HUES48 (cell line): Measurements from ENCODE around the gene ADGRV1.

ENCODE experiments used
- H3K27ac ChIP-seq: one replicate; pipeline ENCODE4 v1.7.0; 2013; ENCODE audit warnings: low read depth, low read length, inconsistent platforms
- H3K27me3 ChIP-seq: 2 replicates; pipeline ENCODE4 v1.6.1; 2013; ENCODE audit warnings: mild to moderate bottlenecking, low read length; ENCODE audit not compliant: control insufficient read depth, insufficient read depth
- H3K36me3 ChIP-seq: 2 replicates; pipeline ENCODE4 v1.6.1; 2013; ENCODE audit warnings: low read length; ENCODE audit not compliant: control insufficient read depth, insufficient read depth
- H3K4me1 ChIP-seq: 2 replicates; pipeline ENCODE4 v1.6.1; 2013; ENCODE audit warnings: mild to moderate bottlenecking, low read length; ENCODE audit not compliant: control insufficient read depth, insufficient read depth
- H3K4me3 ChIP-seq: 2 replicates; pipeline ENCODE4 v1.5.1; 2013; ENCODE audit warnings: mild to moderate bottlenecking, low read depth, low read length
- H3K9ac ChIP-seq: 2 replicates; pipeline ENCODE4 v1.6.1; 2013; ENCODE audit warnings: mild to moderate bottlenecking, low read depth, low read length, moderate library complexity
- H3K9me3 ChIP-seq: 2 replicates; pipeline ENCODE4 v1.6.1; 2013; ENCODE audit warnings: low read length; ENCODE audit not compliant: control insufficient read depth, insufficient read depth

The ADGRV1 gene

DNA sequence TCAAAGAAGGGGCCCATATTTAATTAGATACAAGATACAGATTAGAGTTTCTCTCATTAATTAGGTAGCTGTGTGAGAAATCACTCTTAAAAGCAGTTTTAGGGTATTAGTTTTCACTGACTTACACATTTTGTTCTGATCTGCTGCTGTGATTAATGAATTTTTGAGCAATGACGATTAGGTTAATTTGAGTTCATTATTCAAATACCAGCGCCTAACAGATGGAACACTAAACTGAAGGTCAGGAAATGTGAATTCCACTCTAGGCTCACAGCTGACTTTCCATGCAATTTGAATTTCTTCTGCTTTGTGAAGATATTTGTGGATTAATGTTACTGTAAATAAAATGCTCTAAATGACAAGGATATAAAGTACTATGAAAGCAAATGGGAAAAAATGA is 380.6 kb downstream of the ADGRV1 start:
- Histone ChIP-seq H3K27me3 (no peaks in the 10 kb centered on the region), H3K4me3 (no peak overlapping the region), H3K9ac (no peak overlapping the region), H3K4me1 (peaks cover 24% of the 10 kb centered on the region), H3K9me3 (no peaks in the 10 kb centered on the region), H3K27ac (no peak overlapping the region), H3K36me3 (0 out of 2 replicates have a peak, but pooled peaks cover 2% of the 10 kb centered on the region)

GRCh38 chr5:90940227-90940995 is 381.8 kb downstream of the ADGRV1 start:
- Histone ChIP-seq H3K4me1 (peaks cover 24% of the 10 kb centered on the region), H3K4me3 (no peak overlapping the region), H3K36me3 (no peaks in the 10 kb centered on the region), H3K27ac (peak overlapping the region; percentile 74), H3K27me3 (no peaks in the 10 kb centered on the region), H3K9ac (peak overlapping the region; percentile 42), H3K9me3 (no peaks in the 10 kb centered on the region)

GRCh38 chr5:90941002-90941720 is 382.6 kb downstream of the ADGRV1 start:
- Histone ChIP-seq H3K4me3 (no peak overlapping the region), H3K9ac (no peak overlapping the region), H3K27me3 (no peaks in the 10 kb centered on the region), H3K27ac (peak overlapping the region; percentile 26), H3K9me3 (no peaks in the 10 kb centered on the region), H3K36me3 (no peaks in the 10 kb centered on the region), H3K4me1 (peaks cover 24% of the 10 kb centered on the region)

DNA sequence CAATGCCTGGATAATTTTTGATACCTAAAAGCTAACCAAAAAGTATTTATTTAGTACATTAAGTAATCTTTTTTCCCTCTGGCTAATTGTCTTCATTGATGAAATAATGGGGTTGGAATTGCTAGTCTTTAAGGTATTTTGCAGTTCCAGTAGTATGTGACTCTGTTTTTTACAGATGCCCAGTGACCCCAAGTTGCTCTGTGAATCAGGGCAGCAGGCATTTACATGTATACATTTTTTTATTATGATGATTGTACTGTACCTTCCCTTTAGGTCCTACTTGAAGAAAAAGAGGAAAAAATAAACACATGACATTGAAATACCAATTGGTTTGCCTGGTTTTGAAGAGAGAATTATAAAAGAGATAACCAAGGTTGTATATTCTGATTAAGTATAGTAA is 385.5 kb downstream of the ADGRV1 start:
- H3K27ac ChIP-seq, result no peak overlapping the region
- no peaks in the 10 kb centered on the region for H3K9me3 ChIP-seq
- no peak overlapping the region for H3K4me3 ChIP-seq
- no peaks in the 10 kb centered on the region for H3K36me3 ChIP-seq
- no peaks in the 10 kb centered on the region for H3K27me3 ChIP-seq
- H3K4me1 ChIP-seq, result peaks cover 24% of the 10 kb centered on the region
- H3K9ac ChIP-seq, result no peak overlapping the region

GRCh38 chr5:90947667-90948066 is 389.1 kb downstream of the ADGRV1 start:
- H3K27ac ChIP-seq, result no peak overlapping the region
- H3K27me3 ChIP-seq, result no peaks in the 10 kb centered on the region
- no peak overlapping the region for H3K9ac ChIP-seq
- no peaks in the 10 kb centered on the region for H3K4me1 ChIP-seq
- no peaks in the 10 kb centered on the region for H3K9me3 ChIP-seq
- no peak overlapping the region for H3K4me3 ChIP-seq
- no peaks in the 10 kb centered on the region for H3K36me3 ChIP-seq

DNA sequence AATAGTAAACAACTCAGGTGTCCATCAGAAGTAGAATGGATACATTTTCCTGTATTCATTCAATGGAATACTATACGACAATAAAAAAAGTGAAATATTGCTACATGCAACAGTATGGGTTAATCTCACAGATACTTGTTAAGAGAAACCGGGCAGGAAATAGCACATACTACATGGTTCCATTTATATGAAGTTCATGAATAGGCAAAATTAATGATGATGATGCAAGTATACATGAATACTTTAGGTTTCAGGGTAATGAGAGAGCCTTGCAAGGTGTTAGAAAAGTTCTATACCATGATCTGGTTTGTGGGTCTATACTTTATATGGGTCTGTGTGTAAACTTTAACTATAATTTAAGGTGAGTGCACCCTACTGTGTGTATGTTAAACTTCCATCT is 390.4 kb downstream of the ADGRV1 start:
- H3K9ac ChIP-seq, result no peak overlapping the region

GRCh38 chr5:90949469-90950358 is 391.1 kb downstream of the ADGRV1 start:
- no peaks in the 10 kb centered on the region for H3K9me3 ChIP-seq
- H3K4me3 ChIP-seq, result no peak overlapping the region
- no peak overlapping the region for H3K9ac ChIP-seq
- no peaks in the 10 kb centered on the region for H3K27me3 ChIP-seq
- no peak overlapping the region for H3K27ac ChIP-seq
- no peaks in the 10 kb centered on the region for H3K4me1 ChIP-seq
- no peaks in the 10 kb centered on the region for H3K36me3 ChIP-seq

More for the DNA sequence above, 390.4 kb downstream of the ADGRV1 start:
- H3K4me1 ChIP-seq, result no peaks in the 10 kb centered on the region
- H3K9me3 ChIP-seq, result no peaks in the 10 kb centered on the region
- no peaks in the 10 kb centered on the region for H3K36me3 ChIP-seq
- no peaks in the 10 kb centered on the region for H3K27me3 ChIP-seq
- no peak overlapping the region for H3K27ac ChIP-seq
- no peak overlapping the region for H3K4me3 ChIP-seq

GRCh38 chr5:90955001-90955635 is 396.5 kb downstream of the ADGRV1 start:
- Histone ChIP-seq H3K4me1 (no peaks in the 10 kb centered on the region), H3K4me3 (no peak overlapping the region), H3K9me3 (no peaks in the 10 kb centered on the region), H3K9ac (no peak overlapping the region), H3K27ac (no peak overlapping the region), H3K36me3 (no peaks in the 10 kb centered on the region), H3K27me3 (no peaks in the 10 kb centered on the region)

GRCh38 chr5:90956511-90957097 is 398.0 kb downstream of the ADGRV1 start:
- no peak overlapping the region for H3K27ac ChIP-seq
- H3K4me1 ChIP-seq, result no peaks in the 10 kb centered on the region
- no peaks in the 10 kb centered on the region for H3K36me3 ChIP-seq
- H3K27me3 ChIP-seq, result no peaks in the 10 kb centered on the region
- no peaks in the 10 kb centered on the region for H3K9me3 ChIP-seq
- no peak overlapping the region for H3K4me3 ChIP-seq
- H3K9ac ChIP-seq, result no peak overlapping the region

DNA sequence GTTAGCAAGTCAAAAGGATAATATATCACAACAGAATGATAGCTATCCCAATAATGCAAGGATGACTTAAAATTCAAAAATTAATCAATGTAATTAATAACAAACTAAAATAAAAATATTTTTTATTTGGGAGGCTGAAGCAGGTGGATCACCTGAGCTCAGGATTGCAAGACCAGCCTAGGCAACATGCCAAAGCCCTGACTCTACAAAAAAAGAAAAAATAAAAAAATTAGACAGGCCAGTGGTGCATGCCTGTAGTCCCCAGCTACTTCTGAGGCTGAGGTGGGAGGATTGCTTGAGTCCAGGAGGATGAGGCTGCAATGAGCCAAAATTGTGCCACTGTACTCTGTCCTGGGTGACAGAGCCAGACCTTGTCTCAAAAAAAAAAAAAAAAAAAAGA is 399.3 kb downstream of the ADGRV1 start:
- H3K36me3 ChIP-seq, result no peaks in the 10 kb centered on the region
- no peak overlapping the region for H3K9ac ChIP-seq
- H3K27me3 ChIP-seq, result no peaks in the 10 kb centered on the region
- H3K4me3 ChIP-seq, result no peak overlapping the region
- no peak overlapping the region for H3K27ac ChIP-seq
- H3K9me3 ChIP-seq, result no peaks in the 10 kb centered on the region
- 0 out of 2 replicates have a peak, but pooled peaks cover 4% of the 10 kb centered on the region for H3K4me1 ChIP-seq
